Astrocyte (in vitro differentiated cells and primary cell): ENCODE data around the gene FREM3.

Experiments
- EZH2 ChIP-seq: IDR thresholded peaks from 2 replicates; pipeline ENCODE4 v1.6.1; 2012; ENCODE audit warnings: mild to moderate bottlenecking, low read length, inconsistent platforms; ENCODE audit not compliant: insufficient read depth
- TF ChIP-seq, protein P1 (sequence below): IDR thresholded peaks from 2 replicates; pipeline ENCODE4 v1.5.1; 2011; ENCODE audit warnings: low read depth, mild to moderate bottlenecking, inconsistent platforms, low read length, moderate library complexity; ENCODE audit not compliant: insufficient read depth

GRCh38 chr4:143658336-143658735 is 42.1 kb downstream of the FREM3 start:
- TF ChIP-seq, protein P1, sequence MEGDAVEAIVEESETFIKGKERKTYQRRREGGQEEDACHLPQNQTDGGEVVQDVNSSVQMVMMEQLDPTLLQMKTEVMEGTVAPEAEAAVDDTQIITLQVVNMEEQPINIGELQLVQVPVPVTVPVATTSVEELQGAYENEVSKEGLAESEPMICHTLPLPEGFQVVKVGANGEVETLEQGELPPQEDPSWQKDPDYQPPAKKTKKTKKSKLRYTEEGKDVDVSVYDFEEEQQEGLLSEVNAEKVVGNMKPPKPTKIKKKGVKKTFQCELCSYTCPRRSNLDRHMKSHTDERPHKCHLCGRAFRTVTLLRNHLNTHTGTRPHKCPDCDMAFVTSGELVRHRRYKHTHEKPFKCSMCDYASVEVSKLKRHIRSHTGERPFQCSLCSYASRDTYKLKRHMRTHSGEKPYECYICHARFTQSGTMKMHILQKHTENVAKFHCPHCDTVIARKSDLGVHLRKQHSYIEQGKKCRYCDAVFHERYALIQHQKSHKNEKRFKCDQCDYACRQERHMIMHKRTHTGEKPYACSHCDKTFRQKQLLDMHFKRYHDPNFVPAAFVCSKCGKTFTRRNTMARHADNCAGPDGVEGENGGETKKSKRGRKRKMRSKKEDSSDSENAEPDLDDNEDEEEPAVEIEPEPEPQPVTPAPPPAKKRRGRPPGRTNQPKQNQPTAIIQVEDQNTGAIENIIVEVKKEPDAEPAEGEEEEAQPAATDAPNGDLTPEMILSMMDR = no peak
- no peak for TF ChIP-seq EZH2
